CD4-positive, alpha-beta T cell treated with Interleukin-1 beta for 1 hour (primary cell): ENCODE results near the gene DGKB.

Source experiments
- DNase-seq, 2 donors: peaks; one replicate each; pipeline ENCODE4 v3.0.0-alpha.2; 2020 to 2022

The DGKB gene

GRCh38 chr7:14682910-14683465 lies 219.6 kb downstream of the DGKB start:
- no peak for DNase-seq

- no peak for DNase-seq
Measured at GRCh38 chr7:14676896-14677295, 225.7 kb downstream of the DGKB start.

GRCh38 chr7:14673202-14673601 lies 229.3 kb downstream of the DGKB start:
- no peak for DNase-seq

- DNase-seq, result no peak
Measured at GRCh38 chr7:14666913-14667312, 235.6 kb downstream of the DGKB start.

- no peak for DNase-seq
Measured at GRCh38 chr7:14666304-14666703, 236.2 kb downstream of the DGKB start.

GRCh38 chr7:14639801-14640200 lies 262.8 kb downstream of the DGKB start:
- no peak for DNase-seq

GRCh38 chr7:14639329-14639728 lies 263.2 kb downstream of the DGKB start:
- no peak for DNase-seq

- DNase-seq, result no peak
Measured at GRCh38 chr7:14637968-14638367, 264.6 kb downstream of the DGKB start.

GRCh38 chr7:14635955-14636354 lies 266.6 kb downstream of the DGKB start:
- DNase-seq, result no peak

GRCh38 chr7:14630048-14630447 lies 272.5 kb downstream of the DGKB start:
- no peak for DNase-seq

- no peak for DNase-seq
Measured at GRCh38 chr7:14628516-14628915, 274.0 kb downstream of the DGKB start.

GRCh38 chr7:14626076-14626475 lies 276.5 kb downstream of the DGKB start:
- DNase-seq, result no peak

- DNase-seq, result no peak
Measured at GRCh38 chr7:14622559-14622958, 280.0 kb downstream of the DGKB start.

GRCh38 chr7:14606101-14606500 lies 296.4 kb downstream of the DGKB start:
- DNase-seq, result no peak

GRCh38 chr7:14604606-14605005 lies 297.9 kb downstream of the DGKB start:
- no peak for DNase-seq

GRCh38 chr7:14602851-14603250 lies 299.7 kb downstream of the DGKB start:
- DNase-seq, result no peak

- DNase-seq, result no peak
Measured at GRCh38 chr7:14600766-14601367, 301.7 kb downstream of the DGKB start.

GRCh38 chr7:14598978-14599377 lies 303.6 kb downstream of the DGKB start:
- DNase-seq, result no peak

- DNase-seq, result no peak
Measured at GRCh38 chr7:14596421-14596820, 306.1 kb downstream of the DGKB start.

- no peak for DNase-seq
Measured at GRCh38 chr7:14590206-14590605, 312.3 kb downstream of the DGKB start.

GRCh38 chr7:14585232-14585631 lies 317.3 kb downstream of the DGKB start:
- DNase-seq, result no peak

GRCh38 chr7:14583518-14583917 lies 319.0 kb downstream of the DGKB start:
- DNase-seq, result no peak

GRCh38 chr7:14582010-14582409 lies 320.5 kb downstream of the DGKB start:
- DNase-seq, result no peak

- DNase-seq, result no peak
Measured at GRCh38 chr7:14579971-14580370, 322.6 kb downstream of the DGKB start.

- no peak for DNase-seq
Measured at GRCh38 chr7:14576578-14576977, 326.0 kb downstream of the DGKB start.
